OCI-LY7 (cell line): ENCODE measurements around the gene ARMC12. TPM values are rescaled to one million over a fixed set of nuclear protein-coding genes. Genes with fewer than 3 reads are reported as not detected.
"Not testable (repeated sequence)": the region's sequence is repeated elsewhere in the genome, so short reads cannot be mapped to it uniquely, and the experiment has no call there.

Source experiments
- BruUV-seq: library from RNA; stranded (reverse); fragments of 400-500 nt; replicated peaks from 2 replicates; lab custom pipeline; 2021; lab: Mats Ljungman, UMichigan
- CTCF ChIA-PET: fragments of 300-600 bp; sonication (Branson Sonifier 250); formaldehyde crosslinking; loops from one replicate; lab custom pipeline; 2022; ENCODE audit warnings: antibody characterized with exemption; ENCODE audit not compliant: unreplicated experiment; lab: Charles Lee
- POLR2A ChIA-PET: fragments of 300-600 bp; sonication (Branson Sonifier 250); formaldehyde crosslinking; loops from one replicate; lab custom pipeline; 2022; ENCODE audit warnings: antibody characterized with exemption; lab: Charles Lee
- DNase-seq: peaks from one replicate; pipeline ENCODE4 v3.0.0-alpha.2; 2015; ENCODE audit warnings: low spot score
- H2AFZ ChIP-seq: fragments of 200-600 bp; sonication (generic), shearing (Covaris generic); 2 replicates; pipeline ENCODE4 v1.6.1; 2014; ENCODE audit warnings: mild to moderate bottlenecking, antibody characterized with exemption, low read length, moderate library complexity
- H3K27ac ChIP-seq: fragments of 200-600 bp; sonication (generic); 2 replicates; pipeline ENCODE4 v1.5.1; 2014; ENCODE audit warnings: mixed run types, low read depth, mild to moderate bottlenecking, moderate library complexity, low read length, inconsistent platforms; ENCODE audit not compliant: poor library complexity, severe bottlenecking
- H3K36me3 ChIP-seq: fragments of 200-600 bp; sonication (generic); 2 replicates; pipeline ENCODE4 v1.6.1; 2014; ENCODE audit warnings: mild to moderate bottlenecking, antibody characterized with exemption, low read length, moderate library complexity, mixed read lengths; ENCODE audit not compliant: insufficient read depth
- H3K4me1 ChIP-seq: fragments of 200-600 bp; sonication (generic); 2 replicates; pipeline ENCODE4 v1.5.1; 2014; ENCODE audit warnings: mild to moderate bottlenecking, low read length; ENCODE audit not compliant: insufficient read depth, poor library complexity, severe bottlenecking
- H3K4me2 ChIP-seq: fragments of 200-600 bp; sonication (generic); 2 replicates; pipeline ENCODE4 v1.6.1; 2014; ENCODE audit warnings: mild to moderate bottlenecking, low read length
- H3K4me3 ChIP-seq: fragments of 200-600 bp; sonication (generic); 2 replicates; pipeline ENCODE4 v1.5.1; 2014; ENCODE audit warnings: mild to moderate bottlenecking, low read depth, low read length; ENCODE audit not compliant: poor library complexity, severe bottlenecking
- H3K79me2 ChIP-seq: fragments of 200-600 bp; sonication (generic); 2 replicates; pipeline ENCODE4 v1.6.1; 2016; ENCODE audit warnings: low read depth, mild to moderate bottlenecking, low read length, moderate library complexity, mixed read lengths; ENCODE audit not compliant: insufficient read depth
- H3K9me2 ChIP-seq: fragments of 200-600 bp; sonication (generic); 2 replicates; pipeline ENCODE4 v1.6.1; 2016; ENCODE audit warnings: mild to moderate bottlenecking, low read length, mixed read lengths; ENCODE audit not compliant: insufficient read depth
- H3K9me3 ChIP-seq: fragments of 200-600 bp; sonication (generic); 2 replicates; pipeline ENCODE4 v1.6.1; 2014; ENCODE audit warnings: mild to moderate bottlenecking, mixed run types, low read length, mixed read lengths
- H4K20me1 ChIP-seq: fragments of 200-600 bp; sonication (generic); 2 replicates; pipeline ENCODE4 v1.6.1; 2014; ENCODE audit warnings: mild to moderate bottlenecking, antibody characterized with exemption, low read length, moderate library complexity, mixed read lengths; ENCODE audit not compliant: insufficient read depth
- EZH2phosphoT487 ChIP-seq: fragments of 200-600 bp; sonication (generic); IDR thresholded peaks from 2 replicates; pipeline ENCODE4 v1.6.1; 2018; ENCODE audit warnings: low read depth, borderline replicate concordance, mild to moderate bottlenecking, mixed run types, antibody characterized with exemption, low read length, moderate library complexity, mixed read lengths
- intact Hi-C: fragments of 100-400 bp; cut with micrococcal nuclease; formaldehyde crosslinking; loops from one replicate; pipeline ENCODE4 v1.10.0; 2022; ENCODE audit not compliant: unreplicated experiment
- total RNA-seq, 2 experiments: library from RNA; depleted of rRNA in 1 of 2; stranded (reverse); fragments of >200 nt in 1 of 2; shearing (Covaris generic) in 1 of 2; gene quantifications; 2 replicates each; pipeline ENCODE4 v1.2.3, GENCODE V29; 2014 to 2022
- TF ChIP-seq, protein P1 (sequence below): fragments of 200-600 bp; sonication (generic); conservative IDR thresholded peaks from 2 replicates; pipeline ENCODE4 v1.5.1; 2014; ENCODE audit warnings: mild to moderate bottlenecking, antibody characterized with exemption, low read length, moderate library complexity, mixed read lengths

Gene ARMC12
- total RNA-seq, 2 experiments from 2014 or later: 3.4 to 4.9 TPM

DNA sequence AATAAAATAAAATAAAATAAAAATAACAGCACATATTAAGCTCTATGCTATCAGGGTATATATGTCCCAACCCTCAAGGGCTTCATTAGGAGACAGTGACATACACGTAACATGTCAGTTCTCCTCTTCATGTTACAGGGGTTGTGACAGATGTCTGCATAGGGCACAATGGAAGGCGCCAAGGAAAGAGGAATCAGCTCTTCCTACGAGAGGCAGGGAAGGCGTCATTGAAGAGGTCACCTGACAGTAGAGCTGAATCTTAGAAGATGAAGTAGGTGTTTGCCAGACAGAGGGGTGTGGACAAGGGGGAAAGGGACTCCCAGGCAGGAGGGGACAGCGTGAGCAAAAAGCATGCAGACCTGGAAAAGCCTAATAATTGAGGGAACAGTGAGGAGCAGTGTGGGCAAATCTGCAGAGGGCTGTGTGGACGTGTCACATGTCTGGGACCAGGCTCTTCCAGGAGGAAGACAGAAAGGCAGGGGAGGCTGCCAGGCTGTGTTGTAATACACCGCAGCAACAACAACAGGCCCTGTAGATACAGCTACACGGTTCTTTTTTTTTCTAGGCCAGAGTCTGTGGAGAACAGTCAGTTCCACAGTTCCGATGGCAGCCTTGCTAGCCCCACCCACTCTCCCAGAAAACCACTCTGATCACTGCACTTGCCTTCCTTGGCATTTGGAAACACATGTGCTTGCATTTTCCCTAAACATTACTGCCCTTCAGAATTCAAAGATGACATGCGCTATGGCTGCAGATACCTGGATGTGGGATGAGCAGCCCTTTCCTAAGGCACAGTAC, 45.6 kb upstream of the ARMC12 start:
- CTCF ChIA-PET: no interaction called here
- no peaks in the 10 kb centered on the region for H3K9me2 ChIP-seq
- TF ChIP-seq, protein P1, sequence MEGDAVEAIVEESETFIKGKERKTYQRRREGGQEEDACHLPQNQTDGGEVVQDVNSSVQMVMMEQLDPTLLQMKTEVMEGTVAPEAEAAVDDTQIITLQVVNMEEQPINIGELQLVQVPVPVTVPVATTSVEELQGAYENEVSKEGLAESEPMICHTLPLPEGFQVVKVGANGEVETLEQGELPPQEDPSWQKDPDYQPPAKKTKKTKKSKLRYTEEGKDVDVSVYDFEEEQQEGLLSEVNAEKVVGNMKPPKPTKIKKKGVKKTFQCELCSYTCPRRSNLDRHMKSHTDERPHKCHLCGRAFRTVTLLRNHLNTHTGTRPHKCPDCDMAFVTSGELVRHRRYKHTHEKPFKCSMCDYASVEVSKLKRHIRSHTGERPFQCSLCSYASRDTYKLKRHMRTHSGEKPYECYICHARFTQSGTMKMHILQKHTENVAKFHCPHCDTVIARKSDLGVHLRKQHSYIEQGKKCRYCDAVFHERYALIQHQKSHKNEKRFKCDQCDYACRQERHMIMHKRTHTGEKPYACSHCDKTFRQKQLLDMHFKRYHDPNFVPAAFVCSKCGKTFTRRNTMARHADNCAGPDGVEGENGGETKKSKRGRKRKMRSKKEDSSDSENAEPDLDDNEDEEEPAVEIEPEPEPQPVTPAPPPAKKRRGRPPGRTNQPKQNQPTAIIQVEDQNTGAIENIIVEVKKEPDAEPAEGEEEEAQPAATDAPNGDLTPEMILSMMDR: no peak
- no peak for TF ChIP-seq EZH2phosphoT487
- no peaks in the 10 kb centered on the region for H3K36me3 ChIP-seq
- no peak overlapping the region for H2AFZ ChIP-seq
- no peak overlapping the region for H3K27ac ChIP-seq
- intact Hi-C loops: no loop called here
- H4K20me1 ChIP-seq: peaks cover 7% of the 10 kb centered on the region
- H3K4me2 ChIP-seq: no peak overlapping the region
- POLR2A ChIA-PET: interaction anchor here (1.4 kb wide), 1 partner anchor 31 kb away, joined by 5 read pairs; no protein-coding TSS in a partner anchor
- H3K4me1 ChIP-seq: peaks cover 10% of the 10 kb centered on the region
- no TSS peak for BruUV-seq
- no peak for DNase-seq
- H3K4me3 ChIP-seq: no peak overlapping the region
- H3K79me2 ChIP-seq: peaks cover 21% of the 10 kb centered on the region
- H3K9me3 ChIP-seq: no peaks in the 10 kb centered on the region

DNA sequence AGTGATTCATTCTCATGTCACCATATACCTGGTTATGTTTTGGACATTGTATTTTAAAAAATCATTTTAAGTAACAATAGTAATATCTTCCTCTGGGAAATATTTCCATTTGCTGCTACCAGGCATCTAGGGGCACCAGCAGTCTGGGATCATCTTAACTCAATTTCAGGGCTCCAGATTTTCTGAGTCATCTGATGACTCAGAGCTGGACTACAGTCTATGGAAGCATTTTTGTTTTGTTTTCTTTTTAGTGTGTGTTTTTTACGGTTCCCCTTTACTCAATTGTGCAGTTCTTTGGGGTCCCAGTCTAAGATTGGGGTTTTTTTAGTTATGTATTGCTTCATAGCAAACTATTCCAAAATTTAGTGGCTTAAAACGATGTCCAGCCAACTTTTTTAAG, 42.4 kb upstream of the ARMC12 start:
- intact Hi-C loops: no loop called here
- H3K4me1 ChIP-seq: peaks cover 4% of the 10 kb centered on the region
- no peak overlapping the region for H2AFZ ChIP-seq
- H3K4me2 ChIP-seq: no peak overlapping the region
- no peaks in the 10 kb centered on the region for H3K9me2 ChIP-seq
- H3K4me3 ChIP-seq: no peak overlapping the region
- H3K9me3 ChIP-seq: no peaks in the 10 kb centered on the region
- ChIA-PET POLR2A (no interaction called here), CTCF (no interaction called here)
- H3K79me2 ChIP-seq: no peaks in the 10 kb centered on the region
- no peak for DNase-seq
- H3K27ac ChIP-seq: no peak overlapping the region
- TF ChIP-seq EZH2phosphoT487: no peak
- TF ChIP-seq, protein P1: no peak
- BruUV-seq: no TSS peak
- H4K20me1 ChIP-seq: no peaks in the 10 kb centered on the region
- no peaks in the 10 kb centered on the region for H3K36me3 ChIP-seq

DNA sequence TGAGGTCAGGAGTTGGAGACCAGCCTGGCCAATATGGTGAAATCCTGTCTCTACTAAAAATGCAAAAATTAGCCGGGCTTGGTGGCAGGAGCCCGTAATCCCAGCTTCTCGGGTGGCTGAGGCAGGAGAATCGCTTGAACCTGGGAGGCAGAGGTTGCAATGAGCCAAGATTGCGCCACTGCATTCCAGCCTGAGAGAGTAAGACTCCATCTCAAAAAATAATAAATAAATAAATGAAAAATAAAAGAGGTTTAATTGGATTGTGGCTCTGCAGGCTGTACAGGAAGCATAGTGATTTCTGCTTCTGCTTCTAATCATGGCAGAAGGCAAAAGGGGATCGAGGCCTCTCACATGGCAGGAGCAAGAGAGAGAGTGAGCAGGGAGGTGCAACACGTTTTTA, 38.4 kb upstream of the ARMC12 start:
- H3K4me2 ChIP-seq, H3K27ac ChIP-seq, H3K9me2 ChIP-seq, H3K4me1 ChIP-seq, BruUV-seq, H3K79me2 ChIP-seq, POLR2A ChIA-PET, H3K9me3 ChIP-seq, H2AFZ ChIP-seq, H3K4me3 ChIP-seq, H4K20me1 ChIP-seq, H3K36me3 ChIP-seq, CTCF ChIA-PET, intact Hi-C loops, DNase-seq: not testable (repeated sequence)
